MCF 10A (cell line): ENCODE results near the gene RNF5. TPM values are rescaled to one million over a fixed set of nuclear protein-coding genes. Genes with fewer than 3 reads are reported as not detected.
A peak's percentile ranks its signal among the peaks of the same experiment; 100 is the strongest.

ENCODE experiments used
- BruUV-seq: library from RNA; stranded (reverse); fragments of 400-500 nt; replicated peaks from 2 replicates; lab custom pipeline; 2021; lab: Mats Ljungman, UMichigan
- CTCF ChIA-PET: fragments of 300-600 bp; sonication (Branson Sonifier 250); formaldehyde crosslinking; extraction: SDS; loops from one replicate; lab custom pipeline; 2021; ENCODE audit warnings: antibody characterized with exemption, inconsistent platforms; lab: Yijun Ruan, JAX
- POLR2A ChIA-PET: fragments of 300-600, 350-650 bp; sonication (Branson Sonifier 250); formaldehyde crosslinking; extraction: SDS; loops from one replicate; lab custom pipeline; 2020; ENCODE audit warnings: antibody characterized with exemption, inconsistent platforms; lab: Yijun Ruan, JAX
- DNase-seq: peaks from one replicate; pipeline ENCODE4 v3.0.0-alpha.2; 2018; ENCODE audit not compliant: unreplicated experiment
- H3K27ac Mint-ChIP-seq: one replicate; pipeline ENCODE4 v1.8.0; 2022; ENCODE audit warnings: mild to moderate bottlenecking, low read depth, mixed read lengths; ENCODE audit not compliant: unreplicated experiment
- H3K27me3 Mint-ChIP-seq: one replicate; pipeline ENCODE4 v1.8.0; 2022; ENCODE audit warnings: mixed read lengths; ENCODE audit not compliant: insufficient read depth, unreplicated experiment
- H3K36me3 Mint-ChIP-seq: one replicate; pipeline ENCODE4 v1.8.0; 2022; ENCODE audit warnings: mild to moderate bottlenecking, moderate library complexity, mixed read lengths; ENCODE audit not compliant: insufficient read depth, unreplicated experiment
- H3K4me1 Mint-ChIP-seq: one replicate; pipeline ENCODE4 v1.8.0; 2022; ENCODE audit warnings: mixed read lengths; ENCODE audit not compliant: insufficient read depth, unreplicated experiment
- H3K4me3 Mint-ChIP-seq: one replicate; pipeline ENCODE4 v1.8.0; 2022; ENCODE audit warnings: mild to moderate bottlenecking, moderate library complexity, mixed read lengths; ENCODE audit not compliant: unreplicated experiment
- H3K9me3 Mint-ChIP-seq: one replicate; pipeline ENCODE4 v1.8.0; 2022; ENCODE audit warnings: mixed read lengths; ENCODE audit not compliant: unreplicated experiment
- intact Hi-C: fragments of 100-400 bp; cut with micrococcal nuclease; formaldehyde crosslinking; loops from 2 replicates; pipeline ENCODE4 v1.14.1; 2022
- total RNA-seq: library from RNA; stranded (reverse); gene quantifications from 2 replicates; pipeline ENCODE4 v1.2.3, GENCODE V29; 2022
- TF ChIP-seq, protein P1 (sequence below): fragments of 200-600 bp; IDR thresholded peaks from one replicate; pipeline ENCODE4 v1.8.0; 2022; ENCODE audit warnings: antibody characterized with exemption, mild to moderate bottlenecking; ENCODE audit not compliant: unreplicated experiment

Gene RNF5
- total RNA-seq, 1 experiment from 2014 or later = 28.1 TPM

DNA sequence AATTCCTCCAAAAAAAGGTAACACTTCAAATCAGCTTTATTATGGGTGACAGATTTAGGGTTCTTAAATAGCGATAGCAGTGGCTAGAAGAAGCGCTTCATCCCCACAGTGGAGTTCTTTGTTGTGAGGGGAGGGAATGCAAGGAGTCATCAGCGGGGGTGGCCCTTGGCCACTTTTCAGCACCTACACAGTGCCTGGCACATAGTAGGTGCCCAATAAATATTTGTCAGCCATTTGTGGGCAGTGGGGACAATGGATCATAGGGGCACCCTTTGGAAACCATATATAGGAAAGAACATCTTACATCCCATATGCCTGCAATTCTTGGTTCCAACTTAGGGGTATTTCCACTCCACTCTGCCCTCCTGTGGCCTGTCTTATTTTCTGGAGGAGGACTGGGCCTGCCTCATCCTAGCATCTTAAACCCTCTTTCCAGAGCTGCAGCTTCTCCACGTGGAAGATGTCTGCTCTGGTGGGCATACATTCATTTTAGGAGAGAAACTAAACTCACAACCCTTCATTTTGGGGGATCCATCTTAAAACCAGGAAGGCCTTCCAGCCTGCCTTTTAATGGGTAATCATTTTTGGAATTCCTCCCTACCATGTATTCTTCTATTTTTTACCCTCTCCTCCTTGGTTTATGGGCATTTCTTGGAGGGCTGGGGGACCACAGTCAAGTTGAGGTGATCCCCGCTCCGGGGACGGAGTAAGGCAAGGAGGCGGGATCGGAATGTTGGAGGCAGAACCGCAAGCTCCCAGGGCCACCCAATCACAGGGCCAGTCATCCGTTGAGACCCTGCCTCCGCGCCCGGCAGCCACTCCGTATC lies 16.8 kb downstream of the RNF5 start:
- peak overlapping the region; percentile 98 for H3K27ac Mint-ChIP-seq
- no peaks in the 10 kb centered on the region for H3K27me3 Mint-ChIP-seq
- intact Hi-C loops = loop anchor here (1.0 kb wide), 2 partner anchors 17 to 76 kb away; partner anchors contain the start of gene RNF5
- H3K36me3 Mint-ChIP-seq = no peaks in the 10 kb centered on the region
- peak overlapping the region; percentile 93 for H3K4me3 Mint-ChIP-seq
- TSS peak; percentile 93 for BruUV-seq
- POLR2A ChIA-PET = interaction anchor here (0.5 to 5.9 kb wide), 38 partner anchors 8 to 1234 kb away, joined by 3 to 112 read pairs (median 4); partner anchors contain the start of genes AGPAT1, ATF6B, BAG6 and BRD2
- DNase-seq = peak; percentile 58
- peaks cover 12% of the 10 kb centered on the region for H3K4me1 Mint-ChIP-seq
- TF ChIP-seq, protein P1, sequence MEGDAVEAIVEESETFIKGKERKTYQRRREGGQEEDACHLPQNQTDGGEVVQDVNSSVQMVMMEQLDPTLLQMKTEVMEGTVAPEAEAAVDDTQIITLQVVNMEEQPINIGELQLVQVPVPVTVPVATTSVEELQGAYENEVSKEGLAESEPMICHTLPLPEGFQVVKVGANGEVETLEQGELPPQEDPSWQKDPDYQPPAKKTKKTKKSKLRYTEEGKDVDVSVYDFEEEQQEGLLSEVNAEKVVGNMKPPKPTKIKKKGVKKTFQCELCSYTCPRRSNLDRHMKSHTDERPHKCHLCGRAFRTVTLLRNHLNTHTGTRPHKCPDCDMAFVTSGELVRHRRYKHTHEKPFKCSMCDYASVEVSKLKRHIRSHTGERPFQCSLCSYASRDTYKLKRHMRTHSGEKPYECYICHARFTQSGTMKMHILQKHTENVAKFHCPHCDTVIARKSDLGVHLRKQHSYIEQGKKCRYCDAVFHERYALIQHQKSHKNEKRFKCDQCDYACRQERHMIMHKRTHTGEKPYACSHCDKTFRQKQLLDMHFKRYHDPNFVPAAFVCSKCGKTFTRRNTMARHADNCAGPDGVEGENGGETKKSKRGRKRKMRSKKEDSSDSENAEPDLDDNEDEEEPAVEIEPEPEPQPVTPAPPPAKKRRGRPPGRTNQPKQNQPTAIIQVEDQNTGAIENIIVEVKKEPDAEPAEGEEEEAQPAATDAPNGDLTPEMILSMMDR = peak; percentile 43
- CTCF ChIA-PET = interaction anchor here (0.6 to 1.3 kb wide), 7 partner anchors 16 to 659 kb away, joined by 3 to 5 read pairs (median 4); partner anchors contain the start of genes AGPAT1, ATF6B, PSMB9 and TAP1
- no peaks in the 10 kb centered on the region for H3K9me3 Mint-ChIP-seq

DNA sequence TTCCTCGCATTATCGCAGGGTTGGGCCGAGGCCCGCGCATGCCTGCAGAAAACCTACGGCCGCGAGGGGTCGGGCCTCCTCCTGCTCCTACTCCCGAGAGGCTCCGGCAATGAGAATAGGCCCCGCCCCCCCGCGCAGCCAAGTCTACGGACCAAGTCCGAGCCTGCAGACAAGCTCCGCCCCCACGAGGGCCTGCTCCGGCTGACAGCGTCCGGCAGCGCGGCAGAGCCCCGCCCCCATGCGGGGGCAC lies 17.4 kb downstream of the RNF5 start:
- intact Hi-C loops = loop anchor here (1.0 kb wide), 2 partner anchors 17 to 76 kb away; partner anchors contain the start of gene RNF5
- CTCF ChIA-PET = interaction anchor here (0.6 to 1.3 kb wide), 10 partner anchors 16 to 834 kb away, joined by 3 to 5 read pairs (median 4); partner anchors contain the start of genes AGPAT1, PSMB9 and TAP1
- BruUV-seq = no TSS peak
- DNase-seq = peak; percentile 99
- Mint-ChIP-seq H3K36me3 (no peaks in the 10 kb centered on the region), H3K4me1 (peaks cover 12% of the 10 kb centered on the region), H3K27me3 (no peaks in the 10 kb centered on the region), H3K27ac (peak overlapping the region; percentile 98), H3K9me3 (no peaks in the 10 kb centered on the region), H3K4me3 (peak overlapping the region; percentile 93)
- TF ChIP-seq, protein P1 = no peak
- POLR2A ChIA-PET = interaction anchor here (0.5 to 5.9 kb wide), 38 partner anchors 8 to 1235 kb away, joined by 3 to 112 read pairs (median 4); partner anchors contain the start of genes AGPAT1, ATF6B, BAG6 and BRD2

DNA sequence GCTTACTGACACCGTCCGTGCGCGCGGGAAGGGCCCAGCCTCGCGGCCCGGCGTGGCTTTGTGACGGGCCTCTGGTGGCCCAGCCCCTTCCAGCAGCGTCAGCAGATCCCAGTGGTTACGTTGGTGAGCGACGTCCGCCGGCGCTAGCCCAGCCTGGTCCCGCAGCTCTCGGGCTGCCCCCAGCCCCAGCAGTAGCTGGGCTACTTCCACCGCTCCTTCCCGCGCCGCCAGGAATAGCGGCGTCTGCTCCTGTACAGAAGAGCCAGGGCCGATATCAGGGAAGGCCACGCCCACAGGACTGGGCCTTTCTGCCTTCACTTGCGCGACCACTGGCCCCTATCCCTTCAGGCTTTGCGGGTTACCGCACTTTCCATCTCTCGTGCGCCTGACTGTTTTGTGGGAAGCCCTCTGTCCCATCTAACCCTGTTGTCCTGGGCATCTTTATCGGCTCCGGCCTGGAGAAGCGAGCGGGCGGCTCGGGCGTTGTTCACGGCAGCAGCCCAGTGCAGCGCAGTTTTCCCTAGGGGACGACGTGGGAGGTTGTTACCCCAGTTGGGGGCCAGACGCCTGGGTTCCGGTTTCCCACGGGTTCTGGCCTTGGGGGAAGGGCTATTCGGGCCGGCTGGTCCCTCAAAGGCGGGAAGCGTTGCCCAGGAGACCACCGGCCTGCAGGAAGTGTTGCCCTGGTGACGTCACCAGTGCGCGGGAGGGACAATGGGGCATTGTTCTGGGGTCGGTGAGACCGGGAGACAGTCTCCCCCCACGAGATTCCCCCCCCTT lies 17.9 kb downstream of the RNF5 start:
- TSS peak; percentile 91 for BruUV-seq
- H3K36me3 Mint-ChIP-seq = no peaks in the 10 kb centered on the region

More for the DNA sequence above, 17.9 kb downstream of the RNF5 start:
- Mint-ChIP-seq H3K27ac (peak overlapping the region; percentile 98), H3K4me3 (peak overlapping the region; percentile 93), H3K4me1 (peaks cover 12% of the 10 kb centered on the region), H3K27me3 (no peaks in the 10 kb centered on the region), H3K9me3 (no peaks in the 10 kb centered on the region)
- ChIA-PET CTCF (interaction anchor here (0.6 to 1.3 kb wide), 10 partner anchors 17 to 834 kb away, joined by 3 to 5 read pairs (median 4); partner anchors contain the start of genes AGPAT1, PSMB9 and TAP1), POLR2A (interaction anchor here (0.5 to 5.9 kb wide), 38 partner anchors 8 to 1235 kb away, joined by 3 to 112 read pairs (median 4); partner anchors contain the start of genes AGPAT1, ATF6B, BAG6 and BRD2)
- peak; percentile 41 for DNase-seq
- TF ChIP-seq, protein P1 = no peak
- intact Hi-C loops = loop anchor here (1.0 kb wide), 2 partner anchors 18 to 77 kb away; partner anchors contain the start of gene RNF5
